Subcutaneous adipose tissue (tissue), 4 donors: Measurements from ENCODE around the gene HMSD. TPM values are rescaled to one million over a fixed set of nuclear protein-coding genes. Genes with fewer than 3 reads are reported as not detected.

Source experiments
- total RNA-seq, 4 donors: library from RNA; depleted of rRNA; stranded (reverse); fragments of >200 nt; gene quantifications; one replicate each; pipeline ENCODE4 v1.1.0, GENCODE V29; 2016
- TF ChIP-seq, protein P1 (sequence below): fragments of 450-650 bp; IDR thresholded peaks from one replicate; pipeline ENCODE4 v1.5.1; 2016; ENCODE audit warnings: low read depth, mild to moderate bottlenecking, control low read depth, antibody characterized with exemption, moderate library complexity

The HMSD gene
- total RNA-seq, 4 donors from 2014 or later, result not detected

DNA sequence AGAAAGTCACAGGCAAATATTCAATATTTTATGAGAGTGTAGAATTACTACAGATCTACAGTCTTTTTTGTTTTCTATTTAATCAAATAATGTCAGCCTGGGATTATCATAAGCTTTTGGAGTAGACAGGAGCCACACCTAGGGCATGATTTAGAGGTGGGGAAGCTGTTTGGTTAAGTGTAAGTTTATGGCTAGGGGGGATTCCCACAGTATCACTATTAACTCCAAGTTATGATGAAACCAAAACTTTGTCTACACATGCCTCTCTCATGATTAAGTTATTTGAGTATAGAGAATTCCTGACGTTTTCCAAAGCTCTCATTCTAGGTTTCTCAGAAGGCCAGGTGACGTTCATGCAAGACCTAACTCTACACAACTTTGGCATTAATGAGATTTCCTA lies 39.2 kb upstream of the HMSD start:
- TF ChIP-seq, protein P1, sequence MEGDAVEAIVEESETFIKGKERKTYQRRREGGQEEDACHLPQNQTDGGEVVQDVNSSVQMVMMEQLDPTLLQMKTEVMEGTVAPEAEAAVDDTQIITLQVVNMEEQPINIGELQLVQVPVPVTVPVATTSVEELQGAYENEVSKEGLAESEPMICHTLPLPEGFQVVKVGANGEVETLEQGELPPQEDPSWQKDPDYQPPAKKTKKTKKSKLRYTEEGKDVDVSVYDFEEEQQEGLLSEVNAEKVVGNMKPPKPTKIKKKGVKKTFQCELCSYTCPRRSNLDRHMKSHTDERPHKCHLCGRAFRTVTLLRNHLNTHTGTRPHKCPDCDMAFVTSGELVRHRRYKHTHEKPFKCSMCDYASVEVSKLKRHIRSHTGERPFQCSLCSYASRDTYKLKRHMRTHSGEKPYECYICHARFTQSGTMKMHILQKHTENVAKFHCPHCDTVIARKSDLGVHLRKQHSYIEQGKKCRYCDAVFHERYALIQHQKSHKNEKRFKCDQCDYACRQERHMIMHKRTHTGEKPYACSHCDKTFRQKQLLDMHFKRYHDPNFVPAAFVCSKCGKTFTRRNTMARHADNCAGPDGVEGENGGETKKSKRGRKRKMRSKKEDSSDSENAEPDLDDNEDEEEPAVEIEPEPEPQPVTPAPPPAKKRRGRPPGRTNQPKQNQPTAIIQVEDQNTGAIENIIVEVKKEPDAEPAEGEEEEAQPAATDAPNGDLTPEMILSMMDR, result no peak

DNA sequence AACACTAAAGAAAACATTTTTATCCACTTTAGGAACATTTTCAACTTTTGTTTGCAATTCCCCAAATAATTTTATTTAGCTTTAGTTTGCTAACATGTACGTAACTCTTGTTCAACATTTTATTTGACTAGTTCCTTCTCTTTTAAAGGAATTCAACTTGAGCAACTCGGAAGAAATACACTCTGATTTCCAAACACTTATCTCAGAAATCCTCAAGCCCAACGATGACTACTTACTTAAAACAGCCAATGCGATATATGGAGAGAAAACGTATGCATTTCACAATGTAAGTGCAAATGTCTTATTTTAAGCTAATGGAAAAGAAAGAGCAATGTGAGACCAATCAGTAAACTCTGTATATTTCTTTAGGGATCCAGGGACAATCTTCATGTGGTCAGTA lies 31.3 kb upstream of the HMSD start:
- TF ChIP-seq, protein P1, result no peak

DNA sequence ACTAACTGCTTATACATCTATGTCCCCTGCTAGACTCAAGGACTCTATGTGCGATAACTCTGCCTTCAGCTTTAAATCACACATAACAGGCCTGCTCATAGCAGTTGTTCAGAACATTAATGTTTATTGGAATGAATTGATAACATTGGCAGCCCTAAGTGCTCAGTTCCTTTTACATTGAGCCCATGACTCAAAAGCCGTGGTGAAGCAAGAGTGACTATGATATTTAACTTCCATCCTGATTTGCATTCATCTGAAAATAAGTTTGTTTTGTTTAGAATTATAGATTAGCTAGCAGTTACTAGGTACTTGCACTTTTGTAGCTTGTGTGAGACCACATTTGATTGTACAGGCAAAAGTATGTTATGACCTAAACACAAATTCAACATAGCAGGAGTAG lies 27.1 kb upstream of the HMSD start:
- TF ChIP-seq, protein P1, result no peak

DNA sequence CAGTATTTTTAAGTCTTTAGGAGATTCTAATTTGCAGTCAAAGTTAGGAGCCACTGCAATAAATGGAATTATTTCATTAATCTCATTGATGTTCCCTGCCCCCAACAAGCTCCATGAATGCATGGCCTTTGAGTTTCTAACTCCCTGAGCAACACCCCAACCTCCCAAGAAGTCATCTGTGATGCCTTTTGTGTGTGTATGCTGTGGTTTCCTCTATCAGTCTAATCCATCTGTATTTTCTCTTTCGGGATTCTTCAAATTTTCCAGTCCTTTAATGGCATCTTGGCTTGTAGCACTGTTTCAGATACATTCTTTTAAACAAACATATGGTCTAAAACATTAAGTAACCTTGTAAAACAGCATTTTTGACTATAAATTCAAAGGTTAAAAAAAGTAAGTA lies 24.6 kb upstream of the HMSD start:
- TF ChIP-seq, protein P1, result no peak

DNA sequence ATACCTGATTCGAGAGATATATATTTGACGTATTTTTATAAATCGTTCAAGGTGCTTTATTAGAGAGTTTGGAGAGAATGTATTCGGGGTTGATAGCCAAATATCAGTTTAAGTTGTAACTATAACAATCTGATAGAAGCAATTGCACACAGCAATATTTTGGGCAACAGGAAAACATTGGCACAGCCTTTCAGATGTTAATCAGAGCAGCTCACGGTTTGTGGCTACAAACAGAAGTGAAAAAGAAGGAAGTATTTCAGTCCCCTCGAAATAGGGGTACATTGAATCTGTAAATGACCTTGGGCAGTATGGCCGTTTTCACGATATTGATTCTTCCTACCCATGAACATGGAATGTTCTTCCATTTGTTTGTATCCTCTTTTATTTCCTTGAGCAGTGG lies 20.8 kb upstream of the HMSD start:
- TF ChIP-seq, protein P1, result no peak

DNA sequence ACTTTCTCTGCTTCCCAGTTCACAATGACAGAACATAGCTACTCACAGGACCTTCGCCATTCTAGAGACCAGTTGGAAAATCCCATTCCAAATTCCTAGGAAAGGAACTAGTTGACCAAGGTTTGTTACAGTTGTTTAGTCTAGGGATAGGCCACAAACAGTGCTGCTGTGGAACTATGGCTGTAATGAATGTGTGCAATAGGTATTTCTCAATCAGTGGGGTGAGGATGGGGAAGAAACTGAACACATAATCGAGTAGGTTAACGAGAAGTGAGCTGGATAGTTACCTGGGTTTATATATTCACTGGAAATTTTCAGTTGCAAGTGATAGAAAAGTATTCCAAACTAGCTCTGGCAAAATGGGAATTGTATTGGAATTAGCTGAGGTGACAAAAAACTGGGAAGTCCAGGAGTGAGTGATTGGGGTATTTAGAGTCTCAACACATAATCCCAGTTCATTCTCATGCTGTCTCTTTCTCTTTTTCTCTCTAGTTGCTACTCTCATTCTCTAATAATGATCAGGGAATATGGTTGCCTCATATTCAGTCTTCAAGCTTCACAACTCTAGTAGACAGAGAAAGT lies 18.2 kb upstream of the HMSD start:
- TF ChIP-seq, protein P1, result no peak

DNA sequence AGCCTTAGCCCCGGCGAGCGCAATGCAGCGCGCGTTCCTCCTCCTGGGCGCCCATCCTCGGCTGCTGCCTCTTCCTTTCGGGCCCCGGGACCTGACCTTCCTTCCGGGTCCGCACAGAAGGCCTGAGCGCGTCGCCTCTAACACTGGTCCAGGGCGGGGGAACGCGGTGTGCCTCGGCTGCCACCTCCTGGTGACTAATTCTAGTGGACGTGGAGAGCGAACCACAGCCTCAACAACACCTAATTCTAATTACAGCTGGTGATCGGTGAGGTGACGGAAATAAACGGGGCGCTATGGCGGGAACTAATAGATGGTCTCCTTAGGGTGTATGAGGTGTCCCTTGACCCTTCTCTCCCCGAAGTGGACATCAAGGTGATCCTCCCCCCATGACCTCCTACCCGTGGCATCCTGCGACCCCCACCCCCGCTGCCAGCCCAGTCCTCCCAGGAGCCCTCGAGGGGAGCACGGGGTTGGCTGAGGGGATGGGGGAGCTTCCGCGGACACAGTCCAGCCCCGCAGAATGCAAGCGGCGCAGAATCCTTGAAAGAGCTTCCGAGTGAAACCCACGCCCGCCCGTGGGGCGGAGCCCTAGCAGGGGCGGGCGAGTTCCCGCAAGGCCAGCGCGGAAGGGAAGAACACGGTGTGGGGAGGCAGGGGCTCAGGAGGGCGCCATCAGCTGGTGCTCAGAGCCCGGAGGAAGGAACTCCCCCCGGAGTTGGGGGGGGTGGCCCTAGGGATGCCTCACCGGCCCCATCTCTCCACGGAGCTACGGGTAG lies 12.8 kb upstream of the HMSD start:
- TF ChIP-seq, protein P1, result no peak
